HEK293T (cell line): ENCODE measurements around the gene IQSEC1.

Source experiments
- ARNT ChIP-seq: fragments of 450-650 bp; IDR thresholded peaks from 2 replicates; pipeline ENCODE4 v1.6.1; 2017; ENCODE audit warnings: mild to moderate bottlenecking
- ELF4 ChIP-seq: fragments of 450-650 bp; IDR thresholded peaks from 2 replicates; pipeline ENCODE4 v1.6.1; 2017; ENCODE audit warnings: antibody characterized with exemption
- FOXK2 ChIP-seq: fragments of 450-650 bp; IDR thresholded peaks from 2 replicates; pipeline ENCODE4 v1.6.1; 2016; ENCODE audit warnings: mild to moderate bottlenecking
- FOXM1 ChIP-seq: fragments of 450-650 bp; IDR thresholded peaks from 2 replicates; pipeline ENCODE4 v1.6.1; 2017; ENCODE audit warnings: mild to moderate bottlenecking, borderline replicate concordance
- LEF1 ChIP-seq: fragments of 450-650 bp; IDR thresholded peaks from 2 replicates; pipeline ENCODE4 v1.6.1; 2017; ENCODE audit warnings: mild to moderate bottlenecking, borderline replicate concordance
- PKNOX1 ChIP-seq: fragments of 450-650 bp; IDR thresholded peaks from 2 replicates; pipeline ENCODE4 v1.6.1; 2016
- SUZ12 ChIP-seq: fragments of 450-650 bp; IDR thresholded peaks from 2 replicates; pipeline ENCODE4 v1.6.1; 2016; ENCODE audit warnings: mild to moderate bottlenecking

- TF ChIP-seq FOXM1 (no peak), LEF1 (no peak), PKNOX1 (no peak), FOXK2 (no peak), ELF4 (no peak), ARNT (no peak), SUZ12 (no peak)
Observed at GRCh38 chr3:13028010-13028821, 45.0 kb downstream of the IQSEC1 start.
